IPS DF 6.9 (cell line): ENCODE data around the gene TAS2R20.
A peak's percentile ranks its signal among the peaks of the same experiment; 100 is the strongest.
"Not testable (repeated sequence)": the region's sequence is repeated elsewhere in the genome, so short reads cannot be mapped to it uniquely, and the experiment has no call there.

ENCODE experiments used
- DNase-seq: peaks from one replicate; pipeline ENCODE4 v3.0.0-alpha.2; 2013; ENCODE audit warnings: low read depth, low spot score
- H3K27ac ChIP-seq: one replicate; pipeline ENCODE4 v1.5.1; 2013; ENCODE audit warnings: low read length, control low read depth
- H3K27me3 ChIP-seq: 2 replicates; pipeline ENCODE4 v1.6.1; 2013; ENCODE audit warnings: mild to moderate bottlenecking, low read length; ENCODE audit not compliant: control insufficient read depth, insufficient read depth
- H3K36me3 ChIP-seq: 2 replicates; pipeline ENCODE4 v1.6.1; 2013; ENCODE audit warnings: low read length; ENCODE audit not compliant: control insufficient read depth, insufficient read depth
- H3K4me1 ChIP-seq: 2 replicates; pipeline ENCODE4 v1.6.1; 2013; ENCODE audit warnings: low read length; ENCODE audit not compliant: control insufficient read depth, insufficient read depth
- H3K4me3 ChIP-seq: 2 replicates; pipeline ENCODE4 v1.5.1; 2013; ENCODE audit warnings: mild to moderate bottlenecking, low read length
- H3K9me3 ChIP-seq: 2 replicates; pipeline ENCODE4 v1.6.1; 2013; ENCODE audit warnings: low read length, inconsistent platforms; ENCODE audit not compliant: control insufficient read depth, insufficient read depth
- WGBS: extraction: QIAGEN DNeasy Blood & Tissue Kit; methylation state at CpG from one replicate; pipeline ENCODE4 v1.1.7; 2013; ENCODE audit warnings: mixed read lengths, missing lambda C conversion rate; ENCODE audit not compliant: insufficient read length, insufficient coverage; 5-methylcytosine and 5-hydroxymethylcytosine counted together

The TAS2R20 gene

GRCh38 chr12:10998204-10998603 lies at the start of gene TAS2R20:
Gene TAS2R20, minus strand, starts transcription at chr12:10998304. Its CDS starts 429 bp downstream, at chr12:10997875.
- no peaks in the 10 kb centered on the region for H3K4me1 ChIP-seq
- no peaks in the 10 kb centered on the region for H3K27me3 ChIP-seq
- H3K27ac ChIP-seq, result no peak within 1 kb of the TSS
- H3K4me3 ChIP-seq, result no peak within 1 kb of the TSS
- no peaks in the 10 kb centered on the region for H3K9me3 ChIP-seq
- H3K36me3 ChIP-seq, result no peaks in the 10 kb centered on the region
- no peak for DNase-seq

GRCh38 chr12:11041366-11041765 lies 43.3 kb upstream of the TAS2R20 start:
- H3K27ac ChIP-seq, H3K27me3 ChIP-seq, H3K4me1 ChIP-seq, H3K4me3 ChIP-seq, DNase-seq, H3K9me3 ChIP-seq, H3K36me3 ChIP-seq: not testable (repeated sequence)
- WGBS, result no CpG with 5 or more reads among the region's 2 CpGs

GRCh38 chr12:11040162-11040561 lies 42.1 kb upstream of the TAS2R20 start:
- no peak for DNase-seq
- no peaks in the 10 kb centered on the region for H3K9me3 ChIP-seq
- no peaks in the 10 kb centered on the region for H3K4me1 ChIP-seq
- no peak overlapping the region for H3K27ac ChIP-seq
- no peaks in the 10 kb centered on the region for H3K27me3 ChIP-seq
- WGBS, result no CpG with 5 or more reads among the region's 1 CpG
- no peak overlapping the region for H3K4me3 ChIP-seq
- H3K36me3 ChIP-seq, result no peaks in the 10 kb centered on the region

- no peak overlapping the region for H3K4me3 ChIP-seq
- no peak for DNase-seq
- no peaks in the 10 kb centered on the region for H3K27me3 ChIP-seq
- no peaks in the 10 kb centered on the region for H3K4me1 ChIP-seq
- no peaks in the 10 kb centered on the region for H3K36me3 ChIP-seq
- no CpG with 5 or more reads among the region's 3 CpGs for WGBS
- no peaks in the 10 kb centered on the region for H3K9me3 ChIP-seq
- no peak overlapping the region for H3K27ac ChIP-seq
These were observed 41.1 kb upstream of the TAS2R20 start for GRCh38 chr12:11039171-11039570.

DNA sequence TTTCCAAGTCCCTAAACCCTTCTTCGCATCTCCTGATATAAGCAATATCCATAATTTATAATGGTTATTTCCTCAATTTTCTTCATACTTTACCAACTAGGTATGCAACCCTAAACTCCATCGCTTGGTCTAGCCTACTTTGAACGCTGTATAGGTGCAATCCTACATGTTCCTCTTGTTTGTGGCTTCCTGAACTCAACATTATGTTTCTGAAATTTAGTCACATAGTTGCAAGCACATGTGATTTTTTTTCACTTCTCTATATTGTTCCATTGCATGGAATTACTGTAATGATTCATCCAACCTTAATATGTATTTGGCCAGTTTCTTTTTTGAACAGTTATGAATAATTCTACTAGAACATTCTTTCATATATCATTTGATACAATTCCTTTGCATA lies 35.9 kb upstream of the TAS2R20 start:
- not testable (repeated sequence) for H3K27ac ChIP-seq, H3K4me3 ChIP-seq, DNase-seq, H3K4me1 ChIP-seq, H3K36me3 ChIP-seq, H3K27me3 ChIP-seq, H3K9me3 ChIP-seq
- WGBS, result no CpG with 5 or more reads among the region's 3 CpGs

- Histone ChIP-seq H3K4me1 (no peaks in the 10 kb centered on the region), H3K36me3 (no peaks in the 10 kb centered on the region), H3K27ac (no peak within 1 kb of the TSS), H3K27me3 (no peaks in the 10 kb centered on the region), H3K4me3 (no peak within 1 kb of the TSS), H3K9me3 (no peaks in the 10 kb centered on the region)
- WGBS, result no CpG with 5 or more reads among the region's 6 CpGs
- no peak for DNase-seq
These were observed 33.2 kb upstream of the TAS2R20 start, which contains the start of gene TAS2R31 for GRCh38 chr12:11031307-11031706. Gene TAS2R31, minus strand, starts transcription at chr12:11031407. Its CDS starts 72 bp downstream, at chr12:11031335.

- Histone ChIP-seq H3K9me3 (no peaks in the 10 kb centered on the region), H3K36me3 (no peaks in the 10 kb centered on the region), H3K4me1 (no peaks in the 10 kb centered on the region), H3K27me3 (no peaks in the 10 kb centered on the region), H3K4me3 (no peak overlapping the region), H3K27ac (no peak overlapping the region)
- WGBS, result no CpG with 5 or more reads among the region's 6 CpGs
- peak; percentile 20 for DNase-seq
These were observed 28.0 kb upstream of the TAS2R20 start for GRCh38 chr12:11026118-11026517.

GRCh38 chr12:11023387-11023786 lies 25.3 kb upstream of the TAS2R20 start:
- no CpG with 5 or more reads among the region's 2 CpGs for WGBS
- Histone ChIP-seq H3K36me3 (no peaks in the 10 kb centered on the region), H3K9me3 (no peaks in the 10 kb centered on the region), H3K27me3 (no peaks in the 10 kb centered on the region), H3K4me1 (no peaks in the 10 kb centered on the region), H3K4me3 (no peak overlapping the region), H3K27ac (no peak overlapping the region)
- no peak for DNase-seq

DNA sequence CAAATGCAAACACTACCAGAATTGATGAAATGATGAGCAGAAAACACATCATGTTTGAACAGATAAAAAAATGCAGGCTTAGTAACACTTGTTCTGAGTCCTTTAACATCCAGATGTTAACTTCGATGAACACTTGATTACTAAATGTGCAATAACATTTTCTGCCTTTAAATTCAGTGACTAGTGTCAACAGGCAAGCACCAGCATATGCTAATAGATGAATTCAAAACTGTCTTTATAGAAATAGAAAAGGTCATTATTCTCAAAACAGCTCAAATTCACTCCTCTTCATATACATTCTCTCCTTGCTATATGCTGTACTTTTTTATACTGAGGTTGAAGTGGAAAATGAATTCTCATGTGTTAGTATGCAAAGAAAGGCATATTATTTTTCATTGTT lies 24.4 kb upstream of the TAS2R20 start, which contains the start of gene TAS2R19:
TAS2R19 (minus strand) TSS at position 101 of the 400 bp plus-strand sequence; CDS start at position 52, 49 bp downstream.
- Histone ChIP-seq H3K4me3 (no peak within 1 kb of the TSS), H3K4me1 (no peaks in the 10 kb centered on the region), H3K36me3 (no peaks in the 10 kb centered on the region), H3K9me3 (no peaks in the 10 kb centered on the region), H3K27ac (no peak within 1 kb of the TSS), H3K27me3 (no peaks in the 10 kb centered on the region)
- WGBS, result no CpG with 5 or more reads among the region's 1 CpG
- no peak for DNase-seq

DNA sequence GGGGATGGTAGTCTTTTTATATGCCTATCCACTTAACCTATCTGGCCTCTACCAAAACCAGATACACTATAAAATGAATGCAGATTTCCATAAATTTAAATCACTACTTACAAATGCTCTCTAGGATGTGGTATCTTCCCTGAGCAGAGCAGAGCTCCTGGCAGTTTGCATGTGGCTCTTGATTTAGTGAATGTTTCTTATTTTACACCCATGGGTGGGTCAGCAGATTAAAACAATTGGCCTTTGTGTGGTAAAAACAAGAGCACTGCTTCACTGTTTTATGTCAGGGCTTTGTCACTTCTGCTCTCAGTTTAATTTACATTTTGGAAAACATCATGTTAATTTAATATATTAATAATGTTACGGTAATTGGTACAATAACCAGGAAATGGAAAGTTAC lies 18.8 kb upstream of the TAS2R20 start:
- Histone ChIP-seq H3K4me3 (no peak overlapping the region), H3K27ac (no peak overlapping the region), H3K4me1 (no peaks in the 10 kb centered on the region), H3K36me3 (no peaks in the 10 kb centered on the region), H3K9me3 (no peaks in the 10 kb centered on the region), H3K27me3 (no peaks in the 10 kb centered on the region)
- no peak for DNase-seq
- WGBS, result no CpG with 5 or more reads among the region's 1 CpG

DNA sequence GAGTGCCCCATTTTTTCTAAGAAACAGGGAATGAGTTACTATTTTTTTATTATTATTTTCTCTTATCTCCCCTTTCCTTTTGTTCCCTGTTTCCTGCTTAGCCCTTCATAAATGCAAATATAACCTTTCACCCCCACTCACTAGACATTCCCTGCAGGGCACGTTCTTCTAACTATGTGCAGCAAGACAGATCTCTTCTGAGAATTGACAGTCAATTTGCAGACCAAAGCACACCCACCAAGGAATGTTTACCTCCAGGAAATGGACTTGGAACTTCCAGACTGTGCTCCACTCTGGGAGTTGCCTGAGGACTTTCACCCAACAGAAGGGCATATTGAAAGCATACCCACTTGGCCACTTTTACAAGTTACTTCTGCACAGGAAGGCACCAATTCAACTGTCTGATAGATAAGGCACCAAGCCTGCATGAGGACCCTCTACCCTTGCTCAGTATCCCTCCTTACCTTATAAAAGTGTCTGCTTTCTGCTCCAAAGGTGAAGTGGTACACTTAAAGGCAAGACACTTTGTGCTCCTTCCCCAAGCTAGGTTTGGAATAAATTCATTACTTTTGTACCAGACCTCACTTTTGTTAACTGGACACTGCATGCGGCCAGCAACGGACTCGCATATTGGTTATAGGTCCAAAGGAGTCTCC lies 17.8 kb upstream of the TAS2R20 start:
- H3K4me1 ChIP-seq, result no peaks in the 10 kb centered on the region
- whole genome bisulfite sequencing, result no CpG with 5 or more reads among the region's 4 CpGs

More for the DNA sequence above, 17.8 kb upstream of the TAS2R20 start:
- no peaks in the 10 kb centered on the region for H3K9me3 ChIP-seq
- no peak overlapping the region for H3K27ac ChIP-seq
- H3K27me3 ChIP-seq, result no peaks in the 10 kb centered on the region
- H3K4me3 ChIP-seq, result no peak overlapping the region
- DNase-seq, result no peak
- H3K36me3 ChIP-seq, result no peaks in the 10 kb centered on the region
